GM12875 (cell line): ENCODE results near the gene FADS2.

ENCODE experiments used
- H3K4me3 ChIP-seq: one replicate; pipeline ENCODE4 v1.5.1; 2011; ENCODE audit warnings: low read depth, low read length, control low read depth
- TF ChIP-seq, protein P1 (sequence below): IDR thresholded peaks from 2 replicates; pipeline ENCODE4 v1.5.1; 2011; ENCODE audit warnings: low read depth, mild to moderate bottlenecking, control low read depth, inconsistent platforms, low read length, moderate library complexity, borderline replicate concordance; ENCODE audit not compliant: insufficient read depth

Gene FADS2

DNA sequence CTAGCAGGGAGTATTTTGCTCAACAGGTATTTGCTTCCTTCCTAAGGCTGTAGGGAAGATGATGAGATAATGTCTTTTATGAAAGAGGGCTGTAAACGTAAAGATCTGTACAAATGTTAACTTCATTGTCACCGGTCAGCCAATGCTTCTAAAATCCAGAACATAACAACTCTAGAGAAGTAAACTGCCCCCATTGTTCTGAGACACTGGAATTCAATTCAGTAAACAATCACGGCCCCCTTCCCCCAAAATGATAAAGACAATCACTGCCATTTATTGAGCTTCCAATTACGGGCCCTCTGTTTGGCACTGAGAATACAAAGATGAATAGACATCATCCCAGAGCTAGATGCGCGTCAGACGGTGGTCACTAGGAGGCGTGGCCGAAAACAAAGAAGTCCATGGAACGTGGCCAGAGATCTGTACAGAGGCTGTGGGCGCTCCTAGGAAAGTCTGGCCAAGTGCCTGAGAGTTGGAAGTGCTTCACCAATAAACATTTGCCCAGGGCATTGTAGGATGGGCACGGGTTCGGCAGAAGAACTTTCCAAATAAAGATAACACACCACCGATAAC is 36.3 kb upstream of the FADS2 start:
- TF ChIP-seq, protein P1, sequence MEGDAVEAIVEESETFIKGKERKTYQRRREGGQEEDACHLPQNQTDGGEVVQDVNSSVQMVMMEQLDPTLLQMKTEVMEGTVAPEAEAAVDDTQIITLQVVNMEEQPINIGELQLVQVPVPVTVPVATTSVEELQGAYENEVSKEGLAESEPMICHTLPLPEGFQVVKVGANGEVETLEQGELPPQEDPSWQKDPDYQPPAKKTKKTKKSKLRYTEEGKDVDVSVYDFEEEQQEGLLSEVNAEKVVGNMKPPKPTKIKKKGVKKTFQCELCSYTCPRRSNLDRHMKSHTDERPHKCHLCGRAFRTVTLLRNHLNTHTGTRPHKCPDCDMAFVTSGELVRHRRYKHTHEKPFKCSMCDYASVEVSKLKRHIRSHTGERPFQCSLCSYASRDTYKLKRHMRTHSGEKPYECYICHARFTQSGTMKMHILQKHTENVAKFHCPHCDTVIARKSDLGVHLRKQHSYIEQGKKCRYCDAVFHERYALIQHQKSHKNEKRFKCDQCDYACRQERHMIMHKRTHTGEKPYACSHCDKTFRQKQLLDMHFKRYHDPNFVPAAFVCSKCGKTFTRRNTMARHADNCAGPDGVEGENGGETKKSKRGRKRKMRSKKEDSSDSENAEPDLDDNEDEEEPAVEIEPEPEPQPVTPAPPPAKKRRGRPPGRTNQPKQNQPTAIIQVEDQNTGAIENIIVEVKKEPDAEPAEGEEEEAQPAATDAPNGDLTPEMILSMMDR, result no peak
- peak overlapping the region; percentile 81 for H3K4me3 ChIP-seq

DNA sequence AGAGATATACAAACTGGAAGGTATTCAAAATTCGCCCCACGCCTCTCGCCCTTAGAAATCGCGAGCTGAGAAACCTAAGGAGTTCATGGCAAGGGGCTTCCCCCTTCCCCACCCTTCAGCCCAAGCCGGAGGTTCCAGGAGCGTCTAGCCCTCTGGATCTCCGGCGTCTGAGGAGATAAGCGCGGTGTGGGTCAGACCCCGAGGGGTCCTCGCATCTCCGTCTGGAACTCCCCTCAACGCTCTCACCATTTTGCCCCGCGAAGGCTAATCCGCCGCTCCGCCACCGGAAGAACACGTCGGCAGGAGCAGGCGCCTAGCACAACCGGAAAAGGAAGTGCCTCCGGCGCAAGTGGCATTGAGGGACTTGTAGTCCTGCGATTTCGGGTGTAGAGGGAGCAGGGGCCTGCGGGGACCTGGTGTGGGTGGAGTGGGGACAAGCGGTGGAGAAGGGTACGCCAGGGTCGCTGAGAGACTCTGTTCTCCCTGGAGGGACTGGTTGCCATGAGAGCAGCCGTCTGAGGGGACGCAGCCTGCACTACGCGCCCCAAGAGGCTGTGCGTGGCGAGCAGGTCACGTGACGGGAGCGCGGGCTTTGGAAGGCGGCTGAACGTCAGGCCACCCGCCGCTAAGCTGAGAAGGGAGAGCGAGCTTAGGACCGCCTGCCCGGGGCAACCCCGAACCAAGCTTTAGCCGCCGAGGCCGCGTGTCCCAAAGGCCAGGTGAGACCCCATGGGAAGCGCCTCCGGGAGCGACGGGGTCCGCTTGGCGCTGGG is 35.6 kb upstream of the FADS2 start, which contains the start of the genes FEN1 and TMEM258:
TSS of gene FEN1 (plus strand) at position 602 of the 773 bp plus-strand sequence. CDS start 2,451 bp downstream, outside the sequence.
TSS of gene TMEM258 (minus strand) at position 290 of the 773 bp plus-strand sequence. CDS start at position 249, 41 bp downstream.
- peak within 1 kb of the TSS; percentile 81 for H3K4me3 ChIP-seq

DNA sequence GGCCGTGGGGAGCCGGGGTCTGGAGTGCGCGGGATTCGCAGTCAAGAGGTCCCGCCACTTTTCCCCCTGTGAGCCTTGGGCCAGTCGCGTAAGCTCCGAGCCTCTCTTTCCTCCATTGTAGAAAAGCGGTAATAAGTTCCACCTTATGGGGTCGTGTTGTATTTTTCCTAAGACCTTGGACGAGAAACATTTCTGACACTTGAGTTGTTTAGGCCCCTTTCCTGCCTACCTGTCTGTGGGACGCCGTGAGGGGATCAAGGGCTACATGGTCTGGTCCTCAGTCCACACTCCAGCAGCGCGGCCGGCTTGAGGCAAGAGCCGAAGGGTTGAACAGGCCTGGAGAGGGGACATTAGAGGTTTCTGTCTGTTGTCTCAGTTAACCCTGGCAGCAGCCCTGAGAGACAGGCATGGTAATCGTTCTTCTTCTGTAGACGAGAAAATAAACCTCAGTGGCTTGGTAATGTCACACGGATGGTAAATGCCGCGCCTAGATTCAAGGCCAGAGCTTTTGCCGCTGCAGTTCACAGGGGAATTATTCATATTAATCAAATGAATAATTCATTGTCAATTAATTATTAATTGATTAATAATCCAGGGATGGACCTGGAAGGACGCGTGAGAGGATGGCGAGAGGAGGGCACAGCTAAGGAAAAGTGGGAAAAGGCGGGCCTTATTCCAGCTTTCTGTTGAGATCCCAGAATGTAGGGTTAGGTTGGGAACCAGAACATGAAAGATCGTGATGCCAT is 34.8 kb upstream of the FADS2 start:
- TF ChIP-seq, protein P1, result no peak

More for the DNA sequence above, 35.6 kb upstream of the FADS2 start, which contains the start of the genes FEN1 and TMEM258:
- TF ChIP-seq, protein P1, result no peak

DNA sequence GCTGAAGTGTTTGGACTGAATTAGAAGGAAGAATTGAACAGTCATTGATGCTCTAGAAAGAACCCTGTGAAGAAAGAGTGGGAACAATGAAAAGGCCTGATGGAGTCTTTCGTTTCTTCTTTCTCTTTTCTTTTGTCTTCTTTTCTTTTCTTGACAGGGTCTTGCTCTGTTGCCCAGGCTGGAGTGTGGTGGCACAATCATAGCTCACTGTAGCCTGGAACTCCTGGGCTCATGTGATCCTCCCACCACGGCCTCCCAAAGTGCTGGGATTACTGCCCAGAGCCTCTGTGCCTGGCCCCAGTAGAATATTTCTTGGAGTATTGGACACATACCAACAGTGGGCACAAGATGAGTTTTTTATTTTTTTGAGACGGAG is 34.3 kb upstream of the FADS2 start:
- TF ChIP-seq, protein P1, result no peak
- H3K4me3 ChIP-seq, result peak overlapping the region; percentile 81

More for the DNA sequence above, 34.8 kb upstream of the FADS2 start:
- peak overlapping the region; percentile 81 for H3K4me3 ChIP-seq

DNA sequence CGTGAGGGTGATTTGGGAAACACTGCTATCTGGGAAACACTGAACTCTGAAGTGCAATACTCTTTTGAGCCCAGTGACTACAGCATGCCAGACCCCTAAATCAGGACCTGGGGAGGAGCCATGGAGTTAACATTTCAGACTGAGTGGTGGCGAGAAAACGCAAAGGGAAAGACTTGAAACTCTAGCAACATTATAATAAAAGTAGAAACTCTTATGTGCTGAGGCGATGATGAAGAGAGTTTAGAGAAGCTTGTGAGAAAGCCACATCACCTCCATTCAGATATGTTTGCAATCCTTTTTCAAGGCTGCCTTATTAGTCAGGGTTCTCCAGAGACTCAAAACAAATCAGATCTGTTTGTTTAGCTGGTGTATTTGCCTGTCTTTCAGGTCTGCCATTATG is 33.5 kb upstream of the FADS2 start:
- no peak overlapping the region for H3K4me3 ChIP-seq
- TF ChIP-seq, protein P1, result no peak

DNA sequence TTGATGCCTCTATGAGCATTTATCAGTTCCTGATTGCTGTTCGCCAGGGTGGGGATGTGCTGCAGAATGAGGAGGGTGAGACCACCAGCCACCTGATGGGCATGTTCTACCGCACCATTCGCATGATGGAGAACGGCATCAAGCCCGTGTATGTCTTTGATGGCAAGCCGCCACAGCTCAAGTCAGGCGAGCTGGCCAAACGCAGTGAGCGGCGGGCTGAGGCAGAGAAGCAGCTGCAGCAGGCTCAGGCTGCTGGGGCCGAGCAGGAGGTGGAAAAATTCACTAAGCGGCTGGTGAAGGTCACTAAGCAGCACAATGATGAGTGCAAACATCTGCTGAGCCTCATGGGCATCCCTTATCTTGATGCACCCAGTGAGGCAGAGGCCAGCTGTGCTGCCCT is 32.6 kb upstream of the FADS2 start:
- TF ChIP-seq, protein P1, result no peak

More for the DNA sequence above, 32.6 kb upstream of the FADS2 start:
- no peak overlapping the region for H3K4me3 ChIP-seq
